OCI-LY1 (cell line): Measurements from ENCODE around the gene LCN6.
A peak's percentile ranks its signal among the peaks of the same experiment; 100 is the strongest.

Experiments used
- H2AFZ ChIP-seq: fragments of 200-600 bp; sonication (generic), shearing (Covaris generic); 2 replicates; pipeline ENCODE4 v1.6.0; 2014; ENCODE audit warnings: antibody characterized with exemption, mild to moderate bottlenecking, low read length
- H3F3A ChIP-seq: fragments of 200-600 bp; sonication (generic), shearing (Covaris generic); 2 replicates; pipeline ENCODE4 v1.6.0; 2014; ENCODE audit warnings: mild to moderate bottlenecking, antibody characterized with exemption, low read length, moderate library complexity; ENCODE audit not compliant: insufficient read depth
- H3K27ac ChIP-seq: fragments of 200-600 bp; sonication (generic); 2 replicates; pipeline ENCODE4 v1.5.1; 2014; ENCODE audit warnings: low read length, mixed run types, mild to moderate bottlenecking, low read depth; ENCODE audit not compliant: poor library complexity, severe bottlenecking
- H3K27me3 ChIP-seq: fragments of 200-600 bp; sonication (generic); 2 replicates; pipeline ENCODE4 v1.6.0; 2014; ENCODE audit warnings: antibody characterized with exemption, mild to moderate bottlenecking, low read length, moderate library complexity; ENCODE audit not compliant: insufficient read depth
- H3K36me3 ChIP-seq: fragments of 200-600 bp; sonication (generic); 2 replicates; pipeline ENCODE4 v1.6.1; 2014; ENCODE audit warnings: mild to moderate bottlenecking, antibody characterized with exemption, low read length, moderate library complexity, mixed read lengths; ENCODE audit not compliant: insufficient read depth
- H3K4me1 ChIP-seq: fragments of 200-600 bp; sonication (generic); 2 replicates; pipeline ENCODE4 v1.5.1; 2014; ENCODE audit warnings: mild to moderate bottlenecking, low read length, moderate library complexity; ENCODE audit not compliant: insufficient read depth, severe bottlenecking
- H3K4me2 ChIP-seq: fragments of 200-600 bp; sonication (generic), shearing (Covaris generic); 2 replicates; pipeline ENCODE4 v1.6.1; 2014; ENCODE audit warnings: low read length
- H3K4me3 ChIP-seq: fragments of 200-600 bp; sonication (generic); 2 replicates; pipeline ENCODE4 v1.5.1; 2014; ENCODE audit warnings: low read length, low read depth, mild to moderate bottlenecking, mixed read lengths; ENCODE audit not compliant: poor library complexity, severe bottlenecking
- H3K79me2 ChIP-seq: fragments of 200-600 bp; shearing (Covaris generic); 2 replicates; pipeline ENCODE4 v1.6.1; 2016; ENCODE audit warnings: mixed run types, low read length, mixed read lengths; ENCODE audit not compliant: insufficient read depth
- H3K9ac ChIP-seq: fragments of 200-600 bp; sonication (generic), shearing (Covaris generic); 2 replicates; pipeline ENCODE4 v1.6.1; 2014; ENCODE audit warnings: mild to moderate bottlenecking, low read length, mixed read lengths
- H3K9me2 ChIP-seq: fragments of 200-600 bp; sonication (generic), shearing (Covaris generic); 2 replicates; pipeline ENCODE4 v1.6.1; 2014; ENCODE audit warnings: low read depth, mild to moderate bottlenecking, low read length, mixed read lengths
- H3K9me3 ChIP-seq: fragments of 200-600 bp; shearing (Covaris generic); 2 replicates; pipeline ENCODE4 v1.6.1; 2014; ENCODE audit warnings: low read length, mixed read lengths
- H4K20me1 ChIP-seq: fragments of 200-600 bp; sonication (generic), shearing (Covaris generic); 2 replicates; pipeline ENCODE4 v1.6.0; 2016; ENCODE audit warnings: mild to moderate bottlenecking, low read length; ENCODE audit not compliant: insufficient read depth
- EZH2 ChIP-seq: fragments of 200-600 bp; sonication (generic), shearing (Covaris generic); IDR thresholded peaks from 2 replicates; pipeline ENCODE4 v1.8.0; 2017; ENCODE audit warnings: borderline replicate concordance, mixed run types, mild to moderate bottlenecking, antibody characterized with exemption, low read length, moderate library complexity, mixed read lengths
- TF ChIP-seq, protein P1 (sequence below): fragments of 200-600 bp; sonication (generic), shearing (Covaris generic); IDR thresholded peaks from 2 replicates; pipeline ENCODE4 v1.5.1; 2017; ENCODE audit warnings: mild to moderate bottlenecking, antibody characterized with exemption, low read length, moderate library complexity, mixed read lengths

LCN6 gene

GRCh38 chr9:136792321-136793085, 44.2 kb upstream of the LCN6 start:
- no peaks in the 10 kb centered on the region for H3K9me3 ChIP-seq
- H3K4me1 ChIP-seq = peaks cover 36% of the 10 kb centered on the region
- no peaks in the 10 kb centered on the region for H3K79me2 ChIP-seq
- H3F3A ChIP-seq = no peaks in the 10 kb centered on the region
- peak overlapping the region; percentile 77; the same call in 1 of the 2 replicates for H3K9ac ChIP-seq
- H3K27me3 ChIP-seq = no peaks in the 10 kb centered on the region
- TF ChIP-seq, protein P1, sequence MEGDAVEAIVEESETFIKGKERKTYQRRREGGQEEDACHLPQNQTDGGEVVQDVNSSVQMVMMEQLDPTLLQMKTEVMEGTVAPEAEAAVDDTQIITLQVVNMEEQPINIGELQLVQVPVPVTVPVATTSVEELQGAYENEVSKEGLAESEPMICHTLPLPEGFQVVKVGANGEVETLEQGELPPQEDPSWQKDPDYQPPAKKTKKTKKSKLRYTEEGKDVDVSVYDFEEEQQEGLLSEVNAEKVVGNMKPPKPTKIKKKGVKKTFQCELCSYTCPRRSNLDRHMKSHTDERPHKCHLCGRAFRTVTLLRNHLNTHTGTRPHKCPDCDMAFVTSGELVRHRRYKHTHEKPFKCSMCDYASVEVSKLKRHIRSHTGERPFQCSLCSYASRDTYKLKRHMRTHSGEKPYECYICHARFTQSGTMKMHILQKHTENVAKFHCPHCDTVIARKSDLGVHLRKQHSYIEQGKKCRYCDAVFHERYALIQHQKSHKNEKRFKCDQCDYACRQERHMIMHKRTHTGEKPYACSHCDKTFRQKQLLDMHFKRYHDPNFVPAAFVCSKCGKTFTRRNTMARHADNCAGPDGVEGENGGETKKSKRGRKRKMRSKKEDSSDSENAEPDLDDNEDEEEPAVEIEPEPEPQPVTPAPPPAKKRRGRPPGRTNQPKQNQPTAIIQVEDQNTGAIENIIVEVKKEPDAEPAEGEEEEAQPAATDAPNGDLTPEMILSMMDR = no peak
- no peak for TF ChIP-seq EZH2
- H3K9me2 ChIP-seq = no peaks in the 10 kb centered on the region
- peak overlapping the region; percentile 81 for H3K4me2 ChIP-seq
- peaks cover 10% of the 10 kb centered on the region for H3K36me3 ChIP-seq
- H3K27ac ChIP-seq = no peak overlapping the region
- peak overlapping the region; percentile 81 for H3K4me3 ChIP-seq
- H4K20me1 ChIP-seq = no peaks in the 10 kb centered on the region
- no peak overlapping the region for H2AFZ ChIP-seq

- no peaks in the 10 kb centered on the region for H3F3A ChIP-seq
- peak overlapping the region; percentile 81 for H3K4me2 ChIP-seq
- H4K20me1 ChIP-seq = no peaks in the 10 kb centered on the region
- H3K9me2 ChIP-seq = no peaks in the 10 kb centered on the region
- no peaks in the 10 kb centered on the region for H3K27me3 ChIP-seq
- peak overlapping the region; percentile 81 for H3K4me3 ChIP-seq
- peak overlapping the region; percentile 62 for H3K27ac ChIP-seq
- TF ChIP-seq, protein P1 = peak; percentile 97
- TF ChIP-seq EZH2 = no peak
- H3K9ac ChIP-seq = peak overlapping the region; percentile 77
- H3K9me3 ChIP-seq = no peaks in the 10 kb centered on the region
- peaks cover 36% of the 10 kb centered on the region for H3K4me1 ChIP-seq
- H3K36me3 ChIP-seq = peaks cover 10% of the 10 kb centered on the region
- H2AFZ ChIP-seq = no peak overlapping the region
- H3K79me2 ChIP-seq = no peaks in the 10 kb centered on the region
Observed at GRCh38 chr9:136791516-136792276, 43.4 kb upstream of the LCN6 start.

GRCh38 chr9:136790640-136791515, 42.6 kb upstream of the LCN6 start, which contains the start of gene TMEM141:
Gene TMEM141 (plus strand): TSS chr9:136791344. CDS start chr9:136791371, 27 bp downstream.
- H3K27ac ChIP-seq = peak within 1 kb of the TSS; percentile 62
- H4K20me1 ChIP-seq = no peaks in the 10 kb centered on the region
- peak within 1 kb of the TSS; percentile 81 for H3K4me2 ChIP-seq
- no peak for TF ChIP-seq EZH2
- TF ChIP-seq, protein P1 = no peak
- H3K9me3 ChIP-seq = no peaks in the 10 kb centered on the region
- peaks cover 30% of the 10 kb centered on the region for H3K4me1 ChIP-seq
- no peaks in the 10 kb centered on the region for H3K9me2 ChIP-seq
- peaks cover 10% of the 10 kb centered on the region for H3K36me3 ChIP-seq
- H3F3A ChIP-seq = no peaks in the 10 kb centered on the region
- H3K4me3 ChIP-seq = peak within 1 kb of the TSS; percentile 81
- peak within 1 kb of the TSS; percentile 61; the same call in 1 of the 2 replicates for H2AFZ ChIP-seq
- no peaks in the 10 kb centered on the region for H3K79me2 ChIP-seq
- H3K9ac ChIP-seq = peak within 1 kb of the TSS; percentile 77
- H3K27me3 ChIP-seq = 0 out of 2 replicates have a peak, but pooled peaks cover 4% of the 10 kb centered on the region
